ENCODE results near the gene BFSP2. TPM values are rescaled to one million over a fixed set of nuclear protein-coding genes. Genes with fewer than 3 reads are reported as not detected.

The BFSP2 gene
- total and polyA plus RNA-seq, 2 of the 13 experiments (the other 11 are each of a cell fraction or from before 2014, with no cell fraction given): not detected

- TF ChIP-seq MEF2D (CRISPR knock-in tag; IDR thresholded peaks at IDR 0.05) (no peak), ZNF552 (CRISPR knock-in tag; IDR thresholded peaks at IDR 0.05; ENCODE audit: borderline replicate concordance) (no peak), SUZ12 (IDR thresholded peaks at IDR 0.05; ENCODE audit: low read depth, low read length) (no peak), ZC3H4 (CRISPR knock-in tag; IDR thresholded peaks at IDR 0.05; ENCODE audit: borderline replicate concordance) (no peak), SATB2 (CRISPR knock-in tag; IDR thresholded peaks at IDR 0.05) (no peak)
These were observed 103.6 kb downstream of the BFSP2 start (continued) for GRCh38 chr3:133503409-133503808.

GRCh38 chr3:133504736-133505135 lies 104.9 kb downstream of the BFSP2 start:
- no peak overlapping the region for H3K4me2 ChIP-seq (ENCODE audit: low read depth, low read length)
- no peak for DNase-seq (ENCODE audit: low spot score)
- ATAC-seq: no peak
- no TSS peak for BruUV-seq (replicated peaks)
- FAIRE-seq: no peak
- 62% methylated on average over 4 of the region's 4 CpGs for WGBS (ENCODE audit: low lambda C conversion rate)
- H3K4me1 ChIP-seq (ENCODE audit: insufficient read depth, low read length): peaks cover 20% of the 10 kb centered on the region
- H3K27ac ChIP-seq (ENCODE audit: extremely low read length, insufficient read depth, low read length): no peak overlapping the region
- no peaks in the 10 kb centered on the region for H3K9me3 ChIP-seq (ENCODE audit: low read length)
- no peaks in the 10 kb centered on the region for H3K79me2 ChIP-seq (ENCODE audit: insufficient read depth, low read length)
- intact Hi-C loops (cut with micrococcal nuclease; ENCODE audit: unreplicated experiment): no loop called here
- H3K9ac ChIP-seq (ENCODE audit: insufficient read depth, low read depth, low read length): no peak overlapping the region
- no peaks in the 10 kb centered on the region for H4K20me1 ChIP-seq (ENCODE audit: insufficient read depth, low read length)
- ChIA-PET CTCF (ENCODE audit: low intra/inter-chr PET ratio, low total read pairs) (no interaction called here), POLR2A (no interaction called here)
- H2AFZ ChIP-seq (ENCODE audit: low read length): no peak overlapping the region
- TF ChIP-seq ZNF615 (CRISPR knock-in tag; IDR thresholded peaks at IDR 0.05; ENCODE audit: borderline replicate concordance): no peak
- H3K36me3 ChIP-seq (replicated peaks in 1 of 2; ENCODE audit: control insufficient read depth in 1 of 2, insufficient read depth in 2 of 2, low read length in 2 of 2): no peaks in the 10 kb centered on the region
- peaks cover 0 to 13% of the 10 kb centered on the region in 2 experiments; a peak in 1 of 5 replicates for H3K27me3 ChIP-seq (ENCODE audit: control insufficient read depth in 1 of 2, insufficient read depth in 2 of 2, low read length in 2 of 2)
- in situ Hi-C loops (cut with HindIII; ENCODE audit: extremely low pct_ligation_motif_present, low pct_unique_long_range_greater_than_20kb): no loop called here
- no peak overlapping the region for H3K4me3 ChIP-seq (replicated peaks in 1 of 3; ENCODE audit: insufficient read depth in 1 of 3, low read depth in 2 of 3, low read length in 3 of 3)

GRCh38 chr3:133505813-133506212 lies 106.0 kb downstream of the BFSP2 start:
- no peaks in the 10 kb centered on the region for H3K36me3 ChIP-seq (replicated peaks in 1 of 2; ENCODE audit: control insufficient read depth in 1 of 2, insufficient read depth in 2 of 2, low read length in 2 of 2)
- no peak overlapping the region for H3K27ac ChIP-seq (ENCODE audit: extremely low read length, insufficient read depth, low read length)
- in situ Hi-C loops (cut with HindIII; ENCODE audit: extremely low pct_ligation_motif_present, low pct_unique_long_range_greater_than_20kb): no loop called here
- no peaks in the 10 kb centered on the region for H4K20me1 ChIP-seq (ENCODE audit: insufficient read depth, low read length)
- BruUV-seq (replicated peaks): no TSS peak
- peak overlapping the region; percentile 26; the same call in 1 of the 2 replicates for H3K4me2 ChIP-seq (ENCODE audit: low read depth, low read length)
- intact Hi-C loops (cut with micrococcal nuclease; ENCODE audit: unreplicated experiment): no loop called here
- POLR2A ChIA-PET: no interaction called here
- CTCF ChIA-PET (ENCODE audit: low intra/inter-chr PET ratio, low total read pairs): no interaction called here
- no peak for DNase-seq (ENCODE audit: low spot score)
- no peak overlapping the region for H2AFZ ChIP-seq (ENCODE audit: low read length)
- no peak for FAIRE-seq
- H3K79me2 ChIP-seq (ENCODE audit: insufficient read depth, low read length): no peaks in the 10 kb centered on the region
- peaks cover 0 to 9% of the 10 kb centered on the region in 2 experiments; a peak in 1 of 5 replicates for H3K27me3 ChIP-seq (ENCODE audit: control insufficient read depth in 1 of 2, insufficient read depth in 2 of 2, low read length in 2 of 2)
- 3% methylated on average over 3 of the region's 3 CpGs for WGBS (ENCODE audit: low lambda C conversion rate)
- no peak overlapping the region for H3K4me3 ChIP-seq (replicated peaks in 1 of 3; ENCODE audit: insufficient read depth in 1 of 3, low read depth in 2 of 3, low read length in 3 of 3)
- peaks cover 16% of the 10 kb centered on the region for H3K4me1 ChIP-seq (ENCODE audit: insufficient read depth, low read length)
- no peak overlapping the region for H3K9ac ChIP-seq (ENCODE audit: insufficient read depth, low read depth, low read length)
- no peaks in the 10 kb centered on the region for H3K9me3 ChIP-seq (ENCODE audit: low read length)
- ATAC-seq: no peak
- TF ChIP-seq ZNF260 (CRISPR knock-in tag; IDR thresholded peaks at IDR 0.05; ENCODE audit: borderline replicate concordance, low read depth): no peak
- no peak for TF ChIP-seq NRL (CRISPR knock-in tag; IDR thresholded peaks at IDR 0.05; ENCODE audit: borderline replicate concordance)
- TF ChIP-seq ZNF746 (CRISPR knock-in tag; IDR thresholded peaks at IDR 0.05): no peak
- TF ChIP-seq PRDM15 (CRISPR knock-in tag; IDR thresholded peaks at IDR 0.05): no peak
- TF ChIP-seq ZNF281 (CRISPR knock-in tag; IDR thresholded peaks at IDR 0.05; ENCODE audit: borderline replicate concordance): no peak
